Lung (tissue), 12 donors: ENCODE results near the gene USP4. TPM values are rescaled to one million over a fixed set of nuclear protein-coding genes. Genes with fewer than 3 reads are reported as not detected.

Source experiments
- ATAC-seq: fragments of 200-7000 bp; cut with Tn5 transposase; one replicate; pipeline ENCODE4 v1.9.1; 2020; ENCODE audit warnings: moderate number of reproducible peaks; ENCODE audit not compliant: insufficient read depth, low FRiP score
- DNase-seq, 3 donors: peaks; one replicate each; pipeline ENCODE4 v3.0.0-alpha.2; 2013 to 2017
- H3K27ac ChIP-seq, 2 donors: one replicate each; pipeline ENCODE4 v1.5.1; 2013; ENCODE audit warnings: mild to moderate bottlenecking in 2 of 2, moderate library complexity in 2 of 2, control low read depth in 1 of 2, inconsistent platforms in 1 of 2, low read depth in 1 of 2, low read length in 1 of 2
- H3K27me3 ChIP-seq, 3 donors: one replicate each; pipeline ENCODE4 v1.5.1; 2013; ENCODE audit warnings: low read length in 2 of 3; ENCODE audit not compliant: control insufficient read depth in 3 of 3, insufficient read depth in 3 of 3
- H3K36me3 ChIP-seq, 4 donors: one replicate each; pipeline ENCODE4 v1.5.1; 2013; ENCODE audit warnings: low read length in 4 of 4, mild to moderate bottlenecking in 1 of 4, moderate library complexity in 1 of 4; ENCODE audit not compliant: control insufficient read depth in 4 of 4, insufficient read depth in 4 of 4
- H3K4me1 ChIP-seq, 5 donors: one replicate each; pipeline ENCODE4 v1.5.1; 2013; ENCODE audit warnings: low read length in 5 of 5, mild to moderate bottlenecking in 2 of 5, moderate library complexity in 1 of 5; ENCODE audit not compliant: control insufficient read depth in 5 of 5, insufficient read depth in 5 of 5
- H3K4me3 ChIP-seq: one replicate; pipeline ENCODE4 v1.5.1; 2013; ENCODE audit warnings: mild to moderate bottlenecking, control low read depth, moderate library complexity
- H3K9ac ChIP-seq, 2 donors: one replicate each; pipeline ENCODE4 v1.5.1; 2013; ENCODE audit warnings: low read length in 2 of 2, control low read depth in 1 of 2; ENCODE audit not compliant: insufficient read depth in 1 of 2
- H3K9me3 ChIP-seq, 4 donors: one replicate each; pipeline ENCODE4 v1.5.1; 2013; ENCODE audit warnings: low read length in 3 of 4, mild to moderate bottlenecking in 1 of 4, moderate library complexity in 1 of 4; ENCODE audit not compliant: control insufficient read depth in 4 of 4, insufficient read depth in 3 of 4
- WGBS, 2 donors: extraction: QIAGEN DNeasy Blood & Tissue Kit; methylation state at CpG; one replicate each; pipeline ENCODE4 v1.1.7; 2013; 5-methylcytosine and 5-hydroxymethylcytosine counted together
- polyA plus RNA-seq, 2 donors: library from polyadenylated mRNA; stranded (reverse); fragments of 200-250 nt; gene quantifications; one replicate each; pipeline ENCODE4 v1.2.1, GENCODE V29; 2013
- total RNA-seq, 2 donors: library from RNA; depleted of rRNA in 1 of 2; stranded (reverse); fragments of >200 nt in 1 of 2; gene quantifications; one replicate each; pipeline ENCODE4 v1.2.1, GENCODE V29; 2014 to 2021
- TF ChIP-seq, protein P1 (sequence below): IDR thresholded peaks from 2 replicates; pipeline ENCODE4 v1.5.1; 2012; ENCODE audit warnings: mild to moderate bottlenecking; ENCODE audit errors: control extremely low read depth, extremely low read depth
- donor health status: control.
- donor health status: control.
- donor health status: Bipolar disorder and iron deficiency.
- donor health status: healthy.
- donor health status: DM: yes; HTN: yes; CAD: no.

USP4 gene
- total and polyA plus RNA-seq, 4 donors, result 39.4 to 72.4 (median 54.7) TPM

DNA sequence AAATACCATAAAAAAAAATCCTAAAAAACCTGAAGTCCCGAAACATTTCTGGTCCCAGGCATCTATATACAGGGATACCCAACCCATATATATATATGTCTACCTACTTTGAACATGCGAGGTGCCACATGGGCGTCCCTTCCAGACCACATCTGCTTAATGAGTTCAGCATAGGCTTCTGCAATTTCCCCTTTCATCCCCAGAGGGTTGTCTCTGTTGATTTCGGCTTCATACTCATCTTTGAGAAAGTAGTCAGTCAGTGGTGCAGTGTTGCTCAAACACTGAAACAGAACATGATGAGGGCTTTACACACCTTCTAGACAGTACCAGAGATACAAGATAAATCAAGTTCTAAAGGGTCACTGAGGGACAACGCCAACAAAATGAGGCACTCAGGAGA lies 34.2 kb downstream of the USP4 start:
- Histone ChIP-seq H3K9ac (no peak overlapping the region), H3K4me3 (no peak overlapping the region), H3K36me3 (peaks cover 24 to 50% (median 33%) of the 10 kb centered on the region in 4 donors), H3K4me1 (no peaks in the 10 kb centered on the region), H3K27me3 (no peaks in the 10 kb centered on the region), H3K27ac (no peak overlapping the region), H3K9me3 (no peaks in the 10 kb centered on the region)
- TF ChIP-seq, protein P1, sequence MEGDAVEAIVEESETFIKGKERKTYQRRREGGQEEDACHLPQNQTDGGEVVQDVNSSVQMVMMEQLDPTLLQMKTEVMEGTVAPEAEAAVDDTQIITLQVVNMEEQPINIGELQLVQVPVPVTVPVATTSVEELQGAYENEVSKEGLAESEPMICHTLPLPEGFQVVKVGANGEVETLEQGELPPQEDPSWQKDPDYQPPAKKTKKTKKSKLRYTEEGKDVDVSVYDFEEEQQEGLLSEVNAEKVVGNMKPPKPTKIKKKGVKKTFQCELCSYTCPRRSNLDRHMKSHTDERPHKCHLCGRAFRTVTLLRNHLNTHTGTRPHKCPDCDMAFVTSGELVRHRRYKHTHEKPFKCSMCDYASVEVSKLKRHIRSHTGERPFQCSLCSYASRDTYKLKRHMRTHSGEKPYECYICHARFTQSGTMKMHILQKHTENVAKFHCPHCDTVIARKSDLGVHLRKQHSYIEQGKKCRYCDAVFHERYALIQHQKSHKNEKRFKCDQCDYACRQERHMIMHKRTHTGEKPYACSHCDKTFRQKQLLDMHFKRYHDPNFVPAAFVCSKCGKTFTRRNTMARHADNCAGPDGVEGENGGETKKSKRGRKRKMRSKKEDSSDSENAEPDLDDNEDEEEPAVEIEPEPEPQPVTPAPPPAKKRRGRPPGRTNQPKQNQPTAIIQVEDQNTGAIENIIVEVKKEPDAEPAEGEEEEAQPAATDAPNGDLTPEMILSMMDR, result no peak
- no peak for DNase-seq
- 85 to 94% methylated on average over 5 of the region's 5 CpGs for WGBS, 2 donors
- ATAC-seq, result no peak

DNA sequence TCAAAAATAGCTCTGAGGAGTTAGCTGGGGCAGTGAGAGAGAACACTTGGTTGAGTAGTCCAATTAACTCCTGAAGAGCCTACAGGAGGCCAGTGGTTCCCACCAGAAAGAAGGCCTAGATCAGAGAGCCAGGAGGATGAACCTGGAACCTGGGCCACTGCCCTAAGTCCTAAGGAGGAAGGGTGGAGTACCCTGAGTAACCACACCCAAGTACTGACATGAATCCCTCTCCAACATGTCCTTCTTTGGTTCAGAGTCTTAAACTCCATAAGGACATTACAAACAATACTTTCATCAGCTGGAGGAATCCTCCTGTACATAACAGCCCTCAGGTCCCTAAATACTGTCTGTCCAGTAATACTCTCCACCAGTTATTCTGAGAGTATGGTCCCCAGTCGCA lies 37.2 kb downstream of the USP4 start:
- ATAC-seq, result no peak
- peaks cover 25 to 56% (median 43%) of the 10 kb centered on the region in 4 donors for H3K36me3 ChIP-seq

DNA sequence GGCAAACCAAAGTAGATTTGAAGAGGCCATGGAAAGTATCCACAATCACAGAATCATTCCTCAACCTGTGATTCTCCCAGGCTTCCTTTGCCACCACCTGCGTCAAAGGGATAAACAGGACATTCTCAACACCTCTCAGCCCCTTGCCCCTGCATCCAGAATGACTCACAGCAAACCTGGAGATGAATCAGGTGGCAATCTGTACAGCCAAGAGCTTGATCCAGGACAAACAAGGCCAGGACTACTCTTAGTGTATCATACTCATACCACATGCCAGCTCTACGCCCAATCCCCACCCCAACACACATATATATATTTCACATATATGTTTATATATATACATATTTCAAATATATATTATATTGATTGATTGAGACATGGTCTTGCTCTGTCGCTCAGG lies 39.3 kb downstream of the USP4 start:
- WGBS, 2 donors, result 95 to 97% methylated on average over 3 of the region's 3 CpGs
- no peak overlapping the region for H3K4me3 ChIP-seq
- H3K36me3 ChIP-seq, result peaks cover 26 to 59% (median 52%) of the 10 kb centered on the region in 4 donors
- TF ChIP-seq, protein P1, result no peak
- DNase-seq (no peak), ATAC-seq (no peak)
- H3K9me3 ChIP-seq, result no peaks in the 10 kb centered on the region
- no peak overlapping the region for H3K9ac ChIP-seq
- no peak overlapping the region for H3K27ac ChIP-seq
- no peaks in the 10 kb centered on the region for H3K27me3 ChIP-seq
- H3K4me1 ChIP-seq, result peaks cover 0 to 6% (median 0%) of the 10 kb centered on the region in 5 donors

More for the DNA sequence above, 37.2 kb downstream of the USP4 start:
- no peaks in the 10 kb centered on the region for H3K4me1 ChIP-seq
- TF ChIP-seq, protein P1, result no peak
- H3K9ac ChIP-seq, result no peak overlapping the region
- no peak overlapping the region for H3K27ac ChIP-seq
- no peaks in the 10 kb centered on the region for H3K9me3 ChIP-seq
- no peak overlapping the region for H3K4me3 ChIP-seq
- WGBS, 2 donors, result 95 to 100% methylated on average over 1 of the region's 1 CpG
- DNase-seq, result no peak
- H3K27me3 ChIP-seq, result no peaks in the 10 kb centered on the region

DNA sequence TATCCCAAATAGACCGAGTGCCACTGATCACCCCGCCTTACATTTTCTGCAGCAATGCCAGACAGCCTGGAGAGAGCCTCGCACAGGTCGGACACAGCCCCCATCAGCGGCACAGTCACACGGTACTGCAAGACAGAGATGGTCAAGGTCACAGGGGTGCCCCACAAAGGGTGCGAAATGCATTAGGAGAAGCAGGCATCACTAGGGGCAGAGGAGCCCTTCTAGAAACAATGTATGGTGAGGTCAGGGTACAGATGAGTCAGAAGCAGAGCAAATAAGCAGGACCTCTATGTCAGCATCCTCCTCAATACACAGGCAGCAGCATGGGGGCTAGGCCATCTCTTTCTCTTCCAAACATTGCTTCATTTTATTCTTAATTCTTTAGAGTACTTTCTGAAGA lies 41.3 kb downstream of the USP4 start:
- DNase-seq (no peak), ATAC-seq (no peak)
- Histone ChIP-seq H3K27ac (no peak overlapping the region), H3K9me3 (no peaks in the 10 kb centered on the region), H3K4me3 (no peak overlapping the region), H3K9ac (no peak overlapping the region), H3K36me3 (peaks cover 28 to 65% (median 53%) of the 10 kb centered on the region in 4 donors), H3K4me1 (peaks cover 0 to 7% (median 0%) of the 10 kb centered on the region in 5 donors), H3K27me3 (no peaks in the 10 kb centered on the region)
- WGBS, 2 donors, result 92 to 93% methylated on average over 7 of the region's 7 CpGs
- TF ChIP-seq, protein P1, result no peak
